KMS-11 (cell line): ENCODE data around the gene KIF5C.
A peak's percentile ranks its signal among the peaks of the same experiment; 100 is the strongest.

Experiments used
- H2AFZ ChIP-seq: fragments of 200-600 bp; sonication (generic); 2 replicates; pipeline ENCODE4 v1.6.1; 2016; ENCODE audit warnings: antibody characterized with exemption, mixed run types, low read depth
- H3K27ac ChIP-seq: fragments of 200-600 bp; sonication (generic); 2 replicates; pipeline ENCODE4 v1.6.1; 2016; ENCODE audit warnings: mild to moderate bottlenecking, mixed run types
- H3K27me3 ChIP-seq: fragments of 200-600 bp; sonication (generic); 2 replicates; pipeline ENCODE4 v1.6.1; 2017; ENCODE audit warnings: mild to moderate bottlenecking, low read depth, mixed run types, moderate library complexity; ENCODE audit not compliant: insufficient read depth
- H3K36me3 ChIP-seq: fragments of 200-600 bp; sonication (generic); 2 replicates; pipeline ENCODE4 v1.6.1; 2017; ENCODE audit warnings: mild to moderate bottlenecking, mixed run types; ENCODE audit not compliant: insufficient read depth
- H3K4me1 ChIP-seq: fragments of 200-600 bp; sonication (generic); 2 replicates; pipeline ENCODE4 v1.6.1; 2016; ENCODE audit warnings: mild to moderate bottlenecking, low read depth, mixed run types; ENCODE audit not compliant: poor library complexity, severe bottlenecking
- H3K4me2 ChIP-seq: fragments of 200-600 bp; sonication (generic); 2 replicates; pipeline ENCODE4 v1.7.0; 2016; ENCODE audit warnings: mild to moderate bottlenecking, mixed run types
- H3K4me3 ChIP-seq: fragments of 200-600 bp; sonication (generic); IDR thresholded peaks from 2 replicates; pipeline ENCODE4 v1.6.1; 2017; ENCODE audit warnings: low read depth, low read length, mixed read lengths; ENCODE audit not compliant: insufficient read depth
- H3K79me2 ChIP-seq: fragments of 200-600 bp; sonication (generic); 2 replicates; pipeline ENCODE4 v1.6.1; 2016; ENCODE audit warnings: low read depth, mixed run types; ENCODE audit not compliant: insufficient read depth
- H3K9ac ChIP-seq: fragments of 200-600 bp; sonication (generic); 2 replicates; pipeline ENCODE4 v1.6.1; 2016; ENCODE audit warnings: mild to moderate bottlenecking, mixed run types
- H4K20me1 ChIP-seq: fragments of 200-600 bp; sonication (generic); 2 replicates; pipeline ENCODE4 v1.6.1; 2016; ENCODE audit warnings: mild to moderate bottlenecking, mixed run types; ENCODE audit not compliant: insufficient read depth
- CTCF ChIP-seq: fragments of 200-600 bp; sonication (generic); conservative IDR thresholded peaks from 2 replicates; pipeline ENCODE4 v1.6.1; 2017; ENCODE audit warnings: low read depth, mild to moderate bottlenecking, antibody characterized with exemption, low read length, moderate library complexity, mixed read lengths

Gene KIF5C

GRCh38 chr2:149037851-149038250 is 162.8 kb downstream of the KIF5C start:
- H3K27ac ChIP-seq = no peak overlapping the region
- no peak overlapping the region for H3K4me2 ChIP-seq
- H3K9ac ChIP-seq = no peak overlapping the region

GRCh38 chr2:149038442-149039212 is 163.6 kb downstream of the KIF5C start, which contains the start of gene LYPD6B:
Gene LYPD6B (plus strand): TSS chr2:149038699. CDS start chr2:149130949, 92,250 bp downstream.
- H3K9ac ChIP-seq = no peak within 1 kb of the TSS
- no peaks in the 10 kb centered on the region for H3K79me2 ChIP-seq
- H3K27me3 ChIP-seq = no peaks in the 10 kb centered on the region
- H3K4me3 ChIP-seq = no peak within 1 kb of the TSS
- no peaks in the 10 kb centered on the region for H4K20me1 ChIP-seq
- H2AFZ ChIP-seq = 0 out of 2 replicates have a peak within 1 kb of the TSS, but pooled peaks have one; percentile 4
- H3K4me1 ChIP-seq = no peaks in the 10 kb centered on the region
- H3K27ac ChIP-seq = no peak within 1 kb of the TSS
- no peaks in the 10 kb centered on the region for H3K36me3 ChIP-seq
- H3K4me2 ChIP-seq = no peak within 1 kb of the TSS
- TF ChIP-seq CTCF = no peak

More at GRCh38 chr2:149037851-149038250, 162.8 kb downstream of the KIF5C start:
- Histone ChIP-seq H3K79me2 (no peaks in the 10 kb centered on the region), H4K20me1 (no peaks in the 10 kb centered on the region), H3K4me3 (no peak overlapping the region), H3K4me1 (no peaks in the 10 kb centered on the region), H2AFZ (no peak overlapping the region), H3K27me3 (no peaks in the 10 kb centered on the region), H3K36me3 (no peaks in the 10 kb centered on the region)
- TF ChIP-seq CTCF = no peak

GRCh38 chr2:149039213-149039724 is 164.2 kb downstream of the KIF5C start:
- Histone ChIP-seq H3K27ac (no peak overlapping the region), H2AFZ (no peak overlapping the region), H3K4me3 (no peak overlapping the region), H3K9ac (no peak overlapping the region), H3K4me1 (no peaks in the 10 kb centered on the region), H3K27me3 (no peaks in the 10 kb centered on the region), H3K4me2 (no peak overlapping the region), H3K36me3 (no peaks in the 10 kb centered on the region), H3K79me2 (no peaks in the 10 kb centered on the region), H4K20me1 (no peaks in the 10 kb centered on the region)
- TF ChIP-seq CTCF = no peak

GRCh38 chr2:149040451-149040850 is 165.4 kb downstream of the KIF5C start:
- Histone ChIP-seq H3K27ac (no peak overlapping the region), H3K4me2 (no peak overlapping the region), H3K4me3 (no peak overlapping the region), H3K36me3 (no peaks in the 10 kb centered on the region), H3K79me2 (no peaks in the 10 kb centered on the region), H4K20me1 (no peaks in the 10 kb centered on the region), H3K4me1 (no peaks in the 10 kb centered on the region), H3K27me3 (no peaks in the 10 kb centered on the region), H2AFZ (no peak overlapping the region), H3K9ac (no peak overlapping the region)
- peak; percentile 67 for TF ChIP-seq CTCF
